GM21825 (cell line): ENCODE results near the gene ICAM4.

Source experiments
- ATAC-seq: cut with Tn5 transposase; IDR thresholded peaks from one replicate; pipeline ENCODE4 v1.9.1; 2021; ENCODE audit warnings: mild to moderate bottlenecking, moderate library complexity; ENCODE audit not compliant: unreplicated experiment

ICAM4 gene

GRCh38 chr19:10290357-10290875 is 3.7 kb downstream of the ICAM4 start:
- no peak for ATAC-seq

- ATAC-seq = no peak
These were observed 4.3 kb downstream of the ICAM4 start for GRCh38 chr19:10290876-10291553.

GRCh38 chr19:10291554-10292205 is 4.9 kb downstream of the ICAM4 start:
- no peak for ATAC-seq

GRCh38 chr19:10292206-10292788 is 5.5 kb downstream of the ICAM4 start:
- ATAC-seq = peak; percentile 43

- ATAC-seq = no peak
These were observed 6.3 kb downstream of the ICAM4 start for GRCh38 chr19:10292789-10293636.

GRCh38 chr19:10293637-10294367 is 7.0 kb downstream of the ICAM4 start:
- ATAC-seq = no peak

- no peak for ATAC-seq
These were observed 7.6 kb downstream of the ICAM4 start for GRCh38 chr19:10294368-10294697.

GRCh38 chr19:10295305-10295846 is 8.6 kb downstream of the ICAM4 start:
- no peak for ATAC-seq

GRCh38 chr19:10295847-10296591 is 9.3 kb downstream of the ICAM4 start:
- ATAC-seq = no peak

- no peak for ATAC-seq
These were observed 13.0 kb downstream of the ICAM4 start for GRCh38 chr19:10299545-10300458.

GRCh38 chr19:10305139-10305806 is 18.5 kb downstream of the ICAM4 start:
- ATAC-seq = no peak

GRCh38 chr19:10306327-10306726 is 19.6 kb downstream of the ICAM4 start:
- ATAC-seq = no peak

GRCh38 chr19:10309423-10309822 is 22.7 kb downstream of the ICAM4 start, which contains the start of gene ZGLP1:
Gene ZGLP1 (minus strand): TSS chr19:10309815.
- ATAC-seq = no peak

GRCh38 chr19:10315335-10316214 is 28.8 kb downstream of the ICAM4 start, which contains the start of gene FDX2:
Gene FDX2 (minus strand): TSS chr19:10316015. CDS start chr19:10315996, 19 bp downstream.
- ATAC-seq = peak; percentile 75

- ATAC-seq = peak; percentile 19
These were observed 29.7 kb downstream of the ICAM4 start for GRCh38 chr19:10316229-10317044.
